A549 (cell line): Measurements from ENCODE around the gene PPP1R9A. TPM values are rescaled to one million over a fixed set of nuclear protein-coding genes. Genes with fewer than 3 reads are reported as not detected.

Experiments
- ATAC-seq, 2 experiments: fragments of 200-7000 bp in 1 of 2; fragments of >200 bp in 1 of 2; cut with Nextera tagmentation in 1 of 2; cut with Tn5 transposase in 1 of 2; 3 replicates each; pipeline versions ENCODE4 v1.8.0 to v1.9.1; 2018 to 2020; ENCODE audit warnings: mild to moderate bottlenecking in 1 of 2, moderate library complexity in 1 of 2
- CTCF ChIA-PET: fragments of 300-600 bp; sonication (Branson Sonifier 250); formaldehyde crosslinking; extraction: SDS; loops from one replicate; lab custom pipeline; 2021; ENCODE audit warnings: antibody characterized with exemption, inconsistent platforms; lab: Yijun Ruan, JAX
- POLR2A ChIA-PET: fragments of 350-600 bp; formaldehyde crosslinking; extraction: SDS; loops from one replicate; lab custom pipeline; 2021; ENCODE audit warnings: antibody characterized with exemption, inconsistent platforms; lab: Yijun Ruan, JAX
- DNase-seq, 2 experiments: peaks; one replicate each; pipeline versions ENCODE4 v3.0.0 to v3.0.0-alpha.2; 2011 to 2016; ENCODE audit warnings: low read depth in 1 of 2, low spot score in 1 of 2
- FAIRE-seq: peaks from 2 replicates; lab custom pipeline; 2011; peaks lifted over from hg19 to GRCh38; lab: Jason Lieb, UNC
- H3K27ac ChIP-seq, 2 experiments: fragments of >200 bp; sonication (Bioruptor Twin); formaldehyde crosslinking; 3 replicates each; pipeline ENCODE4 v1.5.1; 2016 to 2017
- H3K4me1 ChIP-seq: fragments of >200 bp; sonication (Bioruptor Twin); formaldehyde crosslinking; 3 replicates; pipeline ENCODE4 v1.6.1; 2016
- H3K4me2 ChIP-seq: fragments of >200 bp; sonication (Bioruptor Twin); formaldehyde crosslinking; 3 replicates; pipeline ENCODE4 v1.6.1; 2016
- H3K4me3 ChIP-seq: fragments of >200 bp; sonication (Bioruptor Twin); formaldehyde crosslinking; 3 replicates; pipeline ENCODE4 v1.5.1; 2016
- H3K9me3 ChIP-seq: fragments of >200 bp; sonication (Bioruptor Twin); formaldehyde crosslinking; 3 replicates; pipeline ENCODE4 v1.6.1; 2016
- CBX2 ChIP-seq: fragments of 200-600 bp; sonication (generic); IDR thresholded peaks from 2 replicates; pipeline ENCODE4 v1.6.1; 2016; ENCODE audit warnings: low read depth, mild to moderate bottlenecking, borderline replicate concordance
- CBX8 ChIP-seq: fragments of 200-600 bp; sonication (generic); IDR thresholded peaks from 2 replicates; pipeline ENCODE4 v1.6.1; 2016
- CEBPB ChIP-seq, 2 experiments: fragments of >200 bp in 1 of 2; sonication (Bioruptor Twin) in 1 of 2; formaldehyde crosslinking in 1 of 2; IDR thresholded peaks; 2 replicates each; pipeline ENCODE4 v1.6.1; 2012 to 2016
- CHD2 ChIP-seq: fragments of 150-350 bp; IDR thresholded peaks from 2 replicates; pipeline ENCODE4 v1.6.1; 2014; ENCODE audit warnings: low read length; ENCODE audit not compliant: partially characterized antibody
- EHF ChIP-seq: fragments of 250-450 bp; sonication (Bioruptor Pico); IDR thresholded peaks from 2 replicates; pipeline ENCODE4 v1.5.0; 2020; ENCODE audit warnings: mild to moderate bottlenecking
- EHMT2 ChIP-seq: fragments of 200-600 bp; sonication (generic); IDR thresholded peaks from 2 replicates; pipeline ENCODE4 v1.6.1; 2016; ENCODE audit warnings: antibody characterized with exemption, low read depth, mild to moderate bottlenecking, moderate library complexity
- EP300 ChIP-seq, 2 experiments: fragments of >200 bp; sonication (Bioruptor Twin); formaldehyde crosslinking; IDR thresholded peaks; 2 replicates in 1 of 2; 3 replicates in 1 of 2; pipeline ENCODE4 v1.6.1; 2016 to 2017
- FOSB ChIP-seq: fragments of 250-450 bp; sonication (Bioruptor Pico); IDR thresholded peaks from 2 replicates; pipeline ENCODE4 v1.5.0; 2020; ENCODE audit warnings: mild to moderate bottlenecking, moderate library complexity
- FOSL2 ChIP-seq, 2 experiments: fragments of 450-650 bp in 1 of 2; fragments of >200 bp in 1 of 2; sonication (Bioruptor Twin) in 1 of 2; formaldehyde crosslinking; IDR thresholded peaks; 2 replicates each; pipeline versions ENCODE4 v1.5.0 to v1.6.1; 2016 to 2020; ENCODE audit warnings: mild to moderate bottlenecking in 1 of 2, moderate library complexity in 1 of 2
- GATA3 ChIP-seq: IDR thresholded peaks from 2 replicates; pipeline ENCODE4 v1.6.1; 2012; ENCODE audit warnings: borderline replicate concordance
- HOXA7 ChIP-seq: fragments of 250-450 bp; sonication (Bioruptor Pico); IDR thresholded peaks from 2 replicates; pipeline ENCODE4 v1.5.0; 2020; ENCODE audit warnings: mild to moderate bottlenecking, moderate library complexity
- HOXB13 ChIP-seq: fragments of 250-450 bp; sonication (Bioruptor Pico); IDR thresholded peaks from 2 replicates; pipeline ENCODE4 v1.5.0; 2020; ENCODE audit warnings: low read depth, mild to moderate bottlenecking, moderate library complexity
- HOXB5 ChIP-seq: fragments of 250-450 bp; sonication (Bioruptor Pico); IDR thresholded peaks from 2 replicates; pipeline ENCODE4 v1.5.0; 2020; ENCODE audit warnings: mild to moderate bottlenecking, moderate library complexity
- JUN ChIP-seq, 2 experiments: fragments of >200 bp; sonication (Bioruptor Twin); formaldehyde crosslinking; IDR thresholded peaks; 2 replicates in 1 of 2; 3 replicates in 1 of 2; pipeline ENCODE4 v1.6.1; 2016 to 2017
- JUNB ChIP-seq: fragments of >200 bp; sonication (Bioruptor Twin); formaldehyde crosslinking; IDR thresholded peaks from 2 replicates; pipeline ENCODE4 v1.6.1; 2016
- MAFK ChIP-seq: fragments of 450-650 bp; IDR thresholded peaks from 2 replicates; pipeline ENCODE4 v1.6.1; 2014; ENCODE audit not compliant: partially characterized antibody
- NPAS2 ChIP-seq: fragments of 250-450 bp; sonication (Bioruptor Pico); IDR thresholded peaks from 2 replicates; pipeline ENCODE4 v1.8.0; 2022; ENCODE audit warnings: mild to moderate bottlenecking, moderate library complexity, borderline replicate concordance
- RAD21 ChIP-seq, 2 experiments: fragments of >200 bp in 1 of 2; sonication (Bioruptor Twin) in 1 of 2; formaldehyde crosslinking in 1 of 2; IDR thresholded peaks in 1 of 2; conservative IDR thresholded peaks in 1 of 2; 2 replicates in 1 of 2; 3 replicates in 1 of 2; pipeline ENCODE4 v1.6.1; 2012 to 2018; ENCODE audit warnings: inconsistent platforms in 1 of 2
- RCOR1 ChIP-seq: fragments of 150-350 bp; IDR thresholded peaks from 2 replicates; pipeline ENCODE4 v1.6.1; 2014; ENCODE audit warnings: antibody characterized with exemption, low read length, low read depth
- SMC3 ChIP-seq: fragments of >200 bp; sonication (Bioruptor Twin); formaldehyde crosslinking; IDR thresholded peaks from 3 replicates; pipeline ENCODE4 v1.6.1; 2018; ENCODE audit warnings: inconsistent platforms
- ZSCAN20 ChIP-seq: fragments of 250-450 bp; sonication (Bioruptor Pico); IDR thresholded peaks from 2 replicates; pipeline ENCODE4 v1.8.0; 2022; ENCODE audit warnings: mild to moderate bottlenecking, moderate library complexity
- WGBS: methylation state at CpG from one replicate; pipeline ENCODE4 v1.1.6; 2017; ENCODE audit errors: missing lambda C conversion rate; 5-methylcytosine and 5-hydroxymethylcytosine counted together
- polyA plus RNA-seq, 4 experiments: library from polyadenylated mRNA; depleted of rRNA in 3 of 4; stranded (reverse); fragments of >200 nt; fragmentation: RNase III in 1 of 4; extraction: RNeasy Plus Mini Kit Qiagen cat#74134 plus additional on column Dnase treatment in 1 of 4; gene quantifications; 2 replicates in 3 of 4; 3 replicates in 1 of 4; pipeline ENCODE4 v1.2.3, GENCODE V29; 2011 to 2017
- TF ChIP-seq, protein P1 (sequence below): fragments of 250-450 bp; sonication (Bioruptor Pico); IDR thresholded peaks from 2 replicates; pipeline ENCODE4 v1.5.0; 2021; ENCODE audit warnings: mild to moderate bottlenecking, moderate library complexity, borderline replicate concordance
- TF ChIP-seq, protein P2 (sequence below): fragments of >200 bp; sonication (Bioruptor Twin); formaldehyde crosslinking; IDR thresholded peaks from 3 replicates; pipeline ENCODE4 v1.6.1; 2016
- TF ChIP-seq, protein P3 (sequence below): IDR thresholded peaks from 2 replicates; pipeline ENCODE4 v1.6.1; 2012
- TF ChIP-seq, protein P4 (sequence below): IDR thresholded peaks from 2 replicates; pipeline ENCODE4 v1.6.1; 2012

PPP1R9A gene
- polyA plus RNA-seq, 2 of the 4 experiments (the other 2 are of a cell fraction), result 5.0 to 18.7 TPM

DNA sequence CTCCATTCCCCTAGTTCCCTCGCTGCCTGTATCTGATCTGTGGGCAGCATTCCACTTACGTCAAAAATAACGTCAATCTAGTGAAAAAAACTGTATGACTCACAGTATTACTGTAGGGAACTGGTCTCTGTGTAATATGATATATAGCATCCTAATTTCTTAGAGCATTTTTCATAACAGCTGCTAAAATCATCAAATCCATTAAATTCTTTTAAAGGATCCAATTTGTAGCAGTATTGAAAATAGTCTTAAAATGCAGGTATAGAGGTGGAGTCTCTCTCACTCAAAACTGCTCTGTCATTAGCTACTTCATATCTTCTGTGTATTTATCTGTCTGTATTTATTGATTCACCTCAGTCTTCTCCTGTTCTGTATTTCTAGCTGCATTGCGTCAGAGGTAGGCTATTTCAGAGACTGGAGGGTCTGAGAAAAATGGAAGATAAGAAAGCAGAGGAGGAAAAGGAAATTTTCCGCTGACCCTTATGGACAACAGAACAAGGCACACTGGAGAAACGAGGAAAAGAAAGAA, 357.0 kb downstream of the PPP1R9A start:
- H3K4me1 ChIP-seq, result peaks cover 58% of the 10 kb centered on the region
- CTCF ChIA-PET, result interaction anchor here (0.6 to 3.3 kb wide), 6 partner anchors 17 to 426 kb away, joined by 3 to 23 read pairs (median 6); partner anchors contain the start of gene PON3
- POLR2A ChIA-PET, result interaction anchor here (0.6 to 1.2 kb wide), 2 partner anchors 22 to 132 kb away, joined by 3 to 6 read pairs; partner anchors contain the start of gene PON3
- DNase-seq (peak; percentile 64 to 96), ATAC-seq (peak; percentile 96 to 97), FAIRE-seq (peak; percentile 97)
- peak overlapping the region; percentile 7; the same call in 1 of the 3 replicates for H3K4me3 ChIP-seq
- H3K9me3 ChIP-seq, result no peaks in the 10 kb centered on the region
- WGBS, result under 1% methylated on average over 6 of the region's 6 CpGs
- TF ChIP-seq HOXB5 (CRISPR knock-in tag) (peak; percentile 11), HOXB13 (CRISPR knock-in tag) (peak; percentile 73; the same call in 1 of the 2 replicates), CHD2 (no peak), EHF (peak; percentile 13; the same call in 1 of the 2 replicates), CBX2 (no peak), FOSL2 (IDR thresholded peaks at IDR 0.05) (peak; percentile 91), FOSL2 (CRISPR knock-in tag; IDR thresholded peaks at IDR 0.05) (peak; percentile 98), HOXA7 (0 out of 2 replicates have a peak, but pooled peaks have one; percentile 31), JUN (IDR thresholded peaks at IDR 0.05) (peak; percentile 96 to 97), JUNB (peak; percentile 97), FOSB (CRISPR knock-in tag) (0 out of 2 replicates have a peak, but pooled peaks have one; percentile 45), CEBPB (IDR thresholded peaks at IDR 0.05) (peak; percentile 68 to 95), CBX8 (no peak), SMC3 (0 out of 3 replicates have a peak, but pooled peaks have one; percentile 13), GATA3 (peak; percentile 99), RAD21 (conservative IDR thresholded peaks at IDR 0.05 in 1 of 2, IDR thresholded peaks at IDR 0.05 in 1 of 2) (peak in 1 of 2 experiments; percentile 58; a peak in 3 of 5 replicates), MAFK (peak; percentile 56), EP300 (IDR thresholded peaks at IDR 0.05) (peak; percentile 95 to 96), ZSCAN20 (CRISPR knock-in tag) (no peak)
- TF ChIP-seq, protein P1, sequence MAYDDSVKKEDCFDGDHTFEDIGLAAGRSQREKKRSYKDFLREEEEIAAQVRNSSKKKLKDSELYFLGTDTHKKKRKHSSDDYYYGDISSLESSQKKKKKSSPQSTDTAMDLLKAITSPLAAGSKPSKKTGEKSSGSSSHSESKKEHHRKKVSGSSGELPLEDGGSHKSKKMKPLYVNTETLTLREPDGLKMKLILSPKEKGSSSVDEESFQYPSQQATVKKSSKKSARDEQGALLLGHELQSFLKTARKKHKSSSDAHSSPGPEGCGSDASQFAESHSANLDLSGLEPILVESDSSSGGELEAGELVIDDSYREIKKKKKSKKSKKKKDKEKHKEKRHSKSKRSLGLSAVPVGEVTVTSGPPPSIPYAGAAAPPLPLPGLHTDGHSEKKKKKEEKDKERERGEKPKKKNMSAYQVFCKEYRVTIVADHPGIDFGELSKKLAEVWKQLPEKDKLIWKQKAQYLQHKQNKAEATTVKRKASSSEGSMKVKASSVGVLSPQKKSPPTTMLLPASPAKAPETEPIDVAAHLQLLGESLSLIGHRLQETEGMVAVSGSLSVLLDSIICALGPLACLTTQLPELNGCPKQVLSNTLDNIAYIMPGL (CRISPR knock-in tag), result no peak
- TF ChIP-seq, protein P2, sequence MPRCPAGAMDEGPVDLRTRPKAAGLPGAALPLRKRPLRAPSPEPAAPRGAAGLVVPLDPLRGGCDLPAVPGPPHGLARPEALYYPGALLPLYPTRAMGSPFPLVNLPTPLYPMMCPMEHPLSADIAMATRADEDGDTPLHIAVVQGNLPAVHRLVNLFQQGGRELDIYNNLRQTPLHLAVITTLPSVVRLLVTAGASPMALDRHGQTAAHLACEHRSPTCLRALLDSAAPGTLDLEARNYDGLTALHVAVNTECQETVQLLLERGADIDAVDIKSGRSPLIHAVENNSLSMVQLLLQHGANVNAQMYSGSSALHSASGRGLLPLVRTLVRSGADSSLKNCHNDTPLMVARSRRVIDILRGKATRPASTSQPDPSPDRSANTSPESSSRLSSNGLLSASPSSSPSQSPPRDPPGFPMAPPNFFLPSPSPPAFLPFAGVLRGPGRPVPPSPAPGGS, result peak; percentile 81; the same call in 1 of the 3 replicates
- TF ChIP-seq, protein P3, sequence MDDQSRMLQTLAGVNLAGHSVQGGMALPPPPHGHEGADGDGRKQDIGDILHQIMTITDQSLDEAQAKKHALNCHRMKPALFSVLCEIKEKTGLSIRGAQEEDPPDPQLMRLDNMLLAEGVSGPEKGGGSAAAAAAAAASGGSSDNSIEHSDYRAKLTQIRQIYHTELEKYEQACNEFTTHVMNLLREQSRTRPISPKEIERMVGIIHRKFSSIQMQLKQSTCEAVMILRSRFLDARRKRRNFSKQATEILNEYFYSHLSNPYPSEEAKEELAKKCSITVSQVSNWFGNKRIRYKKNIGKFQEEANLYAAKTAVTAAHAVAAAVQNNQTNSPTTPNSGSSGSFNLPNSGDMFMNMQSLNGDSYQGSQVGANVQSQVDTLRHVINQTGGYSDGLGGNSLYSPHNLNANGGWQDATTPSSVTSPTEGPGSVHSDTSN, result peak; percentile 74
- TF ChIP-seq, protein P4, sequence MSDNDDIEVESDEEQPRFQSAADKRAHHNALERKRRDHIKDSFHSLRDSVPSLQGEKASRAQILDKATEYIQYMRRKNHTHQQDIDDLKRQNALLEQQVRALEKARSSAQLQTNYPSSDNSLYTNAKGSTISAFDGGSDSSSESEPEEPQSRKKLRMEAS, result peak; percentile 89
- H3K27ac ChIP-seq, result peak overlapping the region; percentile 97 to 100
- H3K4me2 ChIP-seq, result peak overlapping the region; percentile 67

DNA sequence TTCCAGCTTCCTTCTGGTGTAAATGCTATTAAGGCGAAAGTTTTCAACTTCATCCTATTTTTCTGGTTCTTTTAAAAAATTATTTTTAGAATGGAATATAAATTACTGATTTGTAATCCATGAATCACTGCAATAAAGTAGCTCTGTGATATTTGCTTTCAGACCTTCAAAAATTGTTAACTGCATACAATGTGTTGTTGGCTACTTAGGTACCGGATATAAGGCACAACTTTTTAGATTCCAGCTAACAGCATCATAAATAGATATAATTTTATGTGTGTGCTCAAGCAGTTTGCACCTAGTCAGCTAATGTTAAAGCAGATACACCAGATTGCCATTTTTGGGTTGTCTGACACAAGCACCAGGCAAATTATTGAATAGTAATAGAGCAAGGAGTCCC, 358.2 kb downstream of the PPP1R9A start:
- no peak overlapping the region for H3K4me3 ChIP-seq
- ATAC-seq (no peak), FAIRE-seq (no peak), DNase-seq (no peak)
- CTCF ChIA-PET, result interaction anchor here (0.9 to 3.3 kb wide), 7 partner anchors 11 to 213 kb away, joined by 3 to 23 read pairs (median 7); partner anchors contain the start of gene PON3
- H3K4me2 ChIP-seq, result peak overlapping the region; percentile 67
- WGBS, result 81% methylated on average over 2 of the region's 2 CpGs
- POLR2A ChIA-PET, result no interaction called here
- peak overlapping the region; percentile 97 to 100 for H3K27ac ChIP-seq
- TF ChIP-seq EHF (0 out of 2 replicates have a peak, but pooled peaks have one; percentile 2), EHMT2 (no peak), RCOR1 (no peak), NPAS2 (CRISPR knock-in tag) (no peak)
- TF ChIP-seq, protein P3, result no peak
- H3K9me3 ChIP-seq, result no peaks in the 10 kb centered on the region
- H3K4me1 ChIP-seq, result peaks cover 58% of the 10 kb centered on the region
